GM23248 (cell line): ENCODE results near the gene FXYD6. TPM values are rescaled to one million over a fixed set of nuclear protein-coding genes. Genes with fewer than 3 reads are reported as not detected.

Experiments
- DNase-seq: peaks from one replicate; pipeline ENCODE4 v3.0.0-alpha.2; 2015
- H2AFZ ChIP-seq: fragments of 200-600 bp; sonication (generic); 2 replicates; pipeline ENCODE4 v1.6.1; 2016; ENCODE audit warnings: antibody characterized with exemption
- H3F3A ChIP-seq: fragments of 200-600 bp; sonication (generic); 2 replicates; pipeline ENCODE4 v1.6.1; 2016; ENCODE audit warnings: mild to moderate bottlenecking, antibody characterized with exemption, mixed run types; ENCODE audit not compliant: insufficient read depth
- H3K27ac ChIP-seq: fragments of 200-600 bp; sonication (generic); 2 replicates; pipeline ENCODE4 v1.5.1; 2016; ENCODE audit warnings: mild to moderate bottlenecking
- H3K27me3 ChIP-seq: fragments of 200-600 bp; sonication (generic); replicated peaks from 2 replicates; pipeline ENCODE4 v1.6.1; 2016; ENCODE audit warnings: mild to moderate bottlenecking; ENCODE audit not compliant: insufficient read depth
- H3K36me3 ChIP-seq: fragments of 200-600 bp; sonication (generic); 2 replicates; pipeline ENCODE4 v1.6.1; 2016; ENCODE audit warnings: low read depth, mild to moderate bottlenecking
- H3K4me1 ChIP-seq: fragments of 200-600 bp; sonication (generic); 2 replicates; pipeline ENCODE4 v1.6.1; 2016; ENCODE audit warnings: mild to moderate bottlenecking; ENCODE audit not compliant: insufficient read depth
- H3K4me2 ChIP-seq: fragments of 200-600 bp; sonication (generic); one replicate; pipeline ENCODE4 v1.6.1; 2016; ENCODE audit warnings: mild to moderate bottlenecking; ENCODE audit not compliant: unreplicated experiment
- H3K4me3 ChIP-seq: fragments of 200-600 bp; sonication (generic); 2 replicates; pipeline ENCODE4 v1.5.1; 2016; ENCODE audit warnings: mild to moderate bottlenecking
- H3K79me2 ChIP-seq: fragments of 200-600 bp; sonication (generic); 2 replicates; pipeline ENCODE4 v1.6.1; 2016; ENCODE audit warnings: mild to moderate bottlenecking; ENCODE audit not compliant: insufficient read depth
- H3K9ac ChIP-seq: fragments of 200-600 bp; sonication (generic); 2 replicates; pipeline ENCODE4 v1.6.1; 2016; ENCODE audit warnings: mild to moderate bottlenecking
- H3K9me2 ChIP-seq: fragments of 200-600 bp; sonication (generic); 2 replicates; pipeline ENCODE4 v1.6.1; 2016; ENCODE audit warnings: mixed run types, mild to moderate bottlenecking, moderate library complexity; ENCODE audit not compliant: insufficient read depth
- H3K9me3 ChIP-seq: fragments of 200-600 bp; sonication (generic); one replicate; pipeline ENCODE4 v1.6.1; 2017; ENCODE audit warnings: low read depth
- H4K20me1 ChIP-seq: fragments of 200-600 bp; sonication (generic); 2 replicates; pipeline ENCODE4 v1.6.0; 2016; ENCODE audit not compliant: insufficient read depth
- EZH2 ChIP-seq: fragments of 200-600 bp; sonication (generic); IDR thresholded peaks from 2 replicates; pipeline ENCODE4 v1.6.1; 2018; ENCODE audit warnings: antibody characterized with exemption, mild to moderate bottlenecking; ENCODE audit not compliant: insufficient read depth, poor library complexity, severe bottlenecking
- EZH2phosphoT487 ChIP-seq: fragments of 200-600 bp; sonication (generic); IDR thresholded peaks from 2 replicates; pipeline ENCODE4 v1.6.1; 2018; ENCODE audit warnings: antibody characterized with exemption, moderate library complexity, mild to moderate bottlenecking, low read depth; ENCODE audit not compliant: insufficient read depth
- WGBS, 2 experiments: methylation state at CpG; one replicate each; pipeline ENCODE4 v1.1.6; 2015 to 2017; ENCODE audit warnings: low lambda C conversion rate in 2 of 2, low coverage in 1 of 2; ENCODE audit errors: missing lambda C conversion rate in 2 of 2; 5-methylcytosine and 5-hydroxymethylcytosine counted together
- in situ Hi-C: fragments of 300-500 bp; cut with MboI; formaldehyde crosslinking; loops from 2 replicates; pipeline ENCODE4 v1.15.0; 2020
- polyA plus RNA-seq: library from polyadenylated mRNA; unstranded; fragments of >200 nt; fragmentation: Nextera tagmentation; extraction: Ambion mirVana; gene quantifications from 2 replicates; pipeline ENCODE4 v1.2.1, GENCODE V29; 2016
- total RNA-seq: library from RNA; depleted of rRNA; stranded (reverse); fragments of >200 nt; shearing (Covaris generic); gene quantifications from 2 replicates; pipeline ENCODE4 v1.2.3, GENCODE V29; 2014

FXYD6 gene
- total and polyA plus RNA-seq, 2 experiments from 2014 or later: not detected

GRCh38 chr11:117808784-117809183 is 67.7 kb downstream of the FXYD6 start:
- Histone ChIP-seq H3K4me1 (no peaks in the 10 kb centered on the region), H2AFZ (0 out of 2 replicates have a peak overlapping the region, but pooled peaks have one; percentile 36), H3K27me3 (peaks cover 7% of the 10 kb centered on the region; the same call in 1 of the 2 replicates), H3K4me2 (no peak overlapping the region), H3F3A (no peaks in the 10 kb centered on the region), H3K27ac (no peak overlapping the region), H3K9me3 (no peaks in the 10 kb centered on the region), H3K36me3 (no peaks in the 10 kb centered on the region), H3K4me3 (no peak overlapping the region), H3K9ac (no peak overlapping the region), H4K20me1 (no peaks in the 10 kb centered on the region), H3K79me2 (no peaks in the 10 kb centered on the region), H3K9me2 (no peaks in the 10 kb centered on the region)
- WGBS, 2 experiments: 50 to 54% methylated on average over 12 of the region's 12 CpGs
- in situ Hi-C loops: loop anchor here (10.0 kb wide), 1 partner anchor 374 kb away; no protein-coding TSS in a partner anchor
- TF ChIP-seq EZH2phosphoT487 (no peak), EZH2 (no peak)
- no peak for DNase-seq

GRCh38 chr11:117807482-117808327 is 68.8 kb downstream of the FXYD6 start:
- no peak overlapping the region for H2AFZ ChIP-seq
- TF ChIP-seq EZH2 (no peak), EZH2phosphoT487 (no peak)
- no peaks in the 10 kb centered on the region for H3K9me2 ChIP-seq
- H3K9me3 ChIP-seq: no peaks in the 10 kb centered on the region
- H3K27ac ChIP-seq: no peak overlapping the region
- H4K20me1 ChIP-seq: no peaks in the 10 kb centered on the region
- no peaks in the 10 kb centered on the region for H3K36me3 ChIP-seq
- no peak overlapping the region for H3K4me2 ChIP-seq
- no peaks in the 10 kb centered on the region for H3K79me2 ChIP-seq
- H3K4me3 ChIP-seq: no peak overlapping the region
- WGBS, 2 experiments: 37 to 38% methylated on average over 22 of the region's 22 CpGs
- no peak overlapping the region for H3K9ac ChIP-seq
- H3K27me3 ChIP-seq: peaks cover 7% of the 10 kb centered on the region; the same call in 1 of the 2 replicates
- DNase-seq: peak; percentile 67
- in situ Hi-C loops: loop anchor here (10.0 kb wide), 1 partner anchor 373 kb away; no protein-coding TSS in a partner anchor
- H3K4me1 ChIP-seq: no peaks in the 10 kb centered on the region
- H3F3A ChIP-seq: no peaks in the 10 kb centered on the region

- H2AFZ ChIP-seq: no peak overlapping the region
- in situ Hi-C loops: loop anchor here (10.0 kb wide), 1 partner anchor 372 kb away; no protein-coding TSS in a partner anchor
- peaks cover 7% of the 10 kb centered on the region; the same call in 1 of the 2 replicates for H3K27me3 ChIP-seq
Observed at GRCh38 chr11:117806846-117807245, 69.6 kb downstream of the FXYD6 start.

GRCh38 chr11:117805045-117805444 is 71.4 kb downstream of the FXYD6 start:
- Histone ChIP-seq H3K36me3 (no peaks in the 10 kb centered on the region), H3K27me3 (peaks cover 24% of the 10 kb centered on the region), H3K4me1 (no peaks in the 10 kb centered on the region), H3K9ac (no peak overlapping the region), H3K9me2 (no peaks in the 10 kb centered on the region), H3K9me3 (no peaks in the 10 kb centered on the region), H3F3A (no peaks in the 10 kb centered on the region), H3K27ac (no peak overlapping the region), H3K79me2 (no peaks in the 10 kb centered on the region), H4K20me1 (no peaks in the 10 kb centered on the region), H2AFZ (no peak overlapping the region), H3K4me2 (no peak overlapping the region), H3K4me3 (no peak overlapping the region)
- 18% methylated on average over 1 of the region's 1 CpG for WGBS, 2 experiments
- TF ChIP-seq EZH2phosphoT487 (no peak), EZH2 (no peak)
- DNase-seq: peak; percentile 35
- in situ Hi-C loops: loop anchor here (10.0 kb wide), 1 partner anchor 370 kb away; no protein-coding TSS in a partner anchor

More at GRCh38 chr11:117806846-117807245, 69.6 kb downstream of the FXYD6 start:
- no peak for TF ChIP-seq EZH2phosphoT487
- no peak for TF ChIP-seq EZH2
- no peaks in the 10 kb centered on the region for H3K4me1 ChIP-seq
- H3F3A ChIP-seq: no peaks in the 10 kb centered on the region
- H3K9me2 ChIP-seq: no peaks in the 10 kb centered on the region
- 72 to 79% methylated on average over 5 of the region's 5 CpGs for WGBS, 2 experiments
- no peak overlapping the region for H3K27ac ChIP-seq
- no peaks in the 10 kb centered on the region for H3K79me2 ChIP-seq
- H3K9me3 ChIP-seq: no peaks in the 10 kb centered on the region
- H4K20me1 ChIP-seq: no peaks in the 10 kb centered on the region
- no peak overlapping the region for H3K4me3 ChIP-seq
- no peak overlapping the region for H3K4me2 ChIP-seq
- H3K36me3 ChIP-seq: no peaks in the 10 kb centered on the region
- no peak overlapping the region for H3K9ac ChIP-seq
- no peak for DNase-seq
